K562 (cell line): ENCODE results near the gene CSTB. TPM values are rescaled to one million over a fixed set of nuclear protein-coding genes. Genes with fewer than 3 reads are reported as not detected.

Source experiments
- EP300 ChIP-seq: IDR thresholded peaks from 2 replicates; pipeline ENCODE4 v1.6.1; 2012; ENCODE audit warnings: low read length, improper control_type of control experiment
- EZH2 ChIP-seq: IDR thresholded peaks from 2 replicates; pipeline ENCODE4 v1.6.1; 2012; ENCODE audit warnings: low read depth, mild to moderate bottlenecking, inconsistent platforms, low read length, borderline replicate concordance
- KDM5B ChIP-seq: fragments of 200-600 bp; sonication (generic); IDR thresholded peaks from 2 replicates; pipeline ENCODE4 v1.6.1; 2012; ENCODE audit warnings: low read depth, mild to moderate bottlenecking, moderate library complexity, low read length, control low read depth, inconsistent platforms; ENCODE audit not compliant: insufficient replicate concordance
- NFE2 ChIP-seq: IDR thresholded peaks from 2 replicates; pipeline ENCODE4 v1.6.1; 2014; ENCODE audit warnings: antibody characterized with exemption, low read depth
- OTX1 ChIP-seq: fragments of 450-650 bp; formaldehyde crosslinking; IDR thresholded peaks from 2 replicates; pipeline ENCODE4 v1.4.0; 2022; ENCODE audit warnings: mild to moderate bottlenecking
- SAFB2 ChIP-seq: fragments of 200-400 bp; formaldehyde crosslinking; IDR thresholded peaks from 2 replicates; pipeline ENCODE4 v1.6.1; 2018; ENCODE audit warnings: borderline replicate concordance, low read length, low read depth, moderate library complexity; ENCODE audit not compliant: severe bottlenecking
- SMARCA4 ChIP-seq: fragments of 450-650 bp; IDR thresholded peaks from 2 replicates; pipeline ENCODE4 v1.6.1; 2016
- SP2 ChIP-seq: IDR thresholded peaks from 2 replicates; pipeline ENCODE4 v1.6.1; 2011; ENCODE audit warnings: mild to moderate bottlenecking, low read depth, low read length, moderate library complexity; ENCODE audit not compliant: poor library complexity, severe bottlenecking; ENCODE audit errors: extremely low read depth
- ZKSCAN1 ChIP-seq: fragments of 150-350 bp; IDR thresholded peaks from 2 replicates; pipeline ENCODE4 v1.6.1; 2016; ENCODE audit warnings: low read depth, low read length
- polyA plus RNA-seq, 8 experiments: library from polyadenylated mRNA; depleted of rRNA in 4 of 8; stranded (reverse) in 5 of 8; unstranded in 3 of 8; fragments of >200 nt; fragmentation: Nextera tagmentation in 2 of 8; fragmentation: Illumina TruSeq in 1 of 8; extraction: Ambion mirVana in 2 of 8; extraction: Trizol in 1 of 8; gene quantifications; 2 replicates each; pipeline versions ENCODE4 v1.2.1 to v1.2.3, GENCODE V29; 2011 to 2014; ENCODE audit warnings: inconsistent platforms in 1 of 8, missing spikeins in 1 of 8
- total RNA-seq, 7 experiments: library from RNA; depleted of rRNA in 6 of 7; stranded (reverse); fragments of >200 nt in 6 of 7; fragmentation: Illumina TruSeq in 2 of 7; extraction: Trizol in 2 of 7; gene quantifications; 2 replicates each; pipeline versions ENCODE4 v1.2.1 to v1.2.3, GENCODE V29; 2011 to 2021; ENCODE audit warnings: low replicate concordance in 1 of 7
- TF ChIP-seq, protein P1 (sequence below): sonication (generic); formaldehyde crosslinking; IDR thresholded peaks from 2 replicates; pipeline ENCODE4 v1.8.0; 2023; ENCODE audit warnings: missing genetic modification reagents, mild to moderate bottlenecking, borderline replicate concordance
- TF ChIP-seq, protein P2 (sequence below), 2 experiments: fragments of 450-650 bp; conservative IDR thresholded peaks; 2 replicates each; pipeline ENCODE4 v1.6.1; 2017; ENCODE audit warnings: mild to moderate bottlenecking in 2 of 2, moderate library complexity in 2 of 2
- TF ChIP-seq, protein P3 (sequence below), 2 experiments: fragments of 450-650 bp; formaldehyde crosslinking in 1 of 2; IDR thresholded peaks; 2 replicates each; pipeline versions ENCODE4 v1.4.0 to v1.6.1; 2014 to 2020; ENCODE audit warnings: mild to moderate bottlenecking in 2 of 2, borderline replicate concordance in 1 of 2, low read depth in 1 of 2

CSTB gene
- total and polyA plus RNA-seq, 9 of the 15 experiments (the other 6 are each of a cell fraction or from before 2014, with no cell fraction given): 12.4 to 65.0 (median 31.7) TPM

DNA sequence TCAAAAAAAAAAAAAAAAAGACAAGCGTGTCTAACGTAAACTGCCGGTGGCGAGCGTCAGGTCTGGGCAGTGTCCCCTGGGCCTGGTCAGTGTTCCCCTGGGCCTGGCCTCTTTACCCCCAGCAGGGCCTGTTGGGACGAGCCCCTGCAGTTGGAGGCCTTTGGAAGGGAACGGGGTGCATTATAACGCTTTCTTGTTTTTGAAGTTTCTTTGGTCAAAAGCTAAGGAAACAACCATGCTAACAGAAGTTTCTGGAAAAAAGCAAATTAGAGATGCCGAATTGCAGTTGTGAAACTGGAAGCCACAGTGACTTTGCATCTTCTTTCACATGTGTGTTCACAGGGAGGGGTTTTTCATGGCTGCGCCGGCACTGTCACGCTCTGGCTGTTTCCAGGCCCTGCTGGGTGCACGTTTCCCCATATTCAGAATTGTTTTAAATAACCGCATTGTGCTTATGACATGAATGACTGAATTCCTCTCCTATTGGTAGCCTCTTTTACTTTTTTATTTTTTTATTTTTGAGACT lies 29.2 kb upstream of the CSTB start (continued):
- TF ChIP-seq EZH2 (no peak), NFE2 (peak; percentile 89), SAFB2 (no peak), KDM5B (no peak), EP300 (no peak), ZKSCAN1 (no peak), SP2 (no peak), OTX1 (no peak), SMARCA4 (0 out of 2 replicates have a peak, but pooled peaks have one; percentile 17)
- TF ChIP-seq, protein P1, sequence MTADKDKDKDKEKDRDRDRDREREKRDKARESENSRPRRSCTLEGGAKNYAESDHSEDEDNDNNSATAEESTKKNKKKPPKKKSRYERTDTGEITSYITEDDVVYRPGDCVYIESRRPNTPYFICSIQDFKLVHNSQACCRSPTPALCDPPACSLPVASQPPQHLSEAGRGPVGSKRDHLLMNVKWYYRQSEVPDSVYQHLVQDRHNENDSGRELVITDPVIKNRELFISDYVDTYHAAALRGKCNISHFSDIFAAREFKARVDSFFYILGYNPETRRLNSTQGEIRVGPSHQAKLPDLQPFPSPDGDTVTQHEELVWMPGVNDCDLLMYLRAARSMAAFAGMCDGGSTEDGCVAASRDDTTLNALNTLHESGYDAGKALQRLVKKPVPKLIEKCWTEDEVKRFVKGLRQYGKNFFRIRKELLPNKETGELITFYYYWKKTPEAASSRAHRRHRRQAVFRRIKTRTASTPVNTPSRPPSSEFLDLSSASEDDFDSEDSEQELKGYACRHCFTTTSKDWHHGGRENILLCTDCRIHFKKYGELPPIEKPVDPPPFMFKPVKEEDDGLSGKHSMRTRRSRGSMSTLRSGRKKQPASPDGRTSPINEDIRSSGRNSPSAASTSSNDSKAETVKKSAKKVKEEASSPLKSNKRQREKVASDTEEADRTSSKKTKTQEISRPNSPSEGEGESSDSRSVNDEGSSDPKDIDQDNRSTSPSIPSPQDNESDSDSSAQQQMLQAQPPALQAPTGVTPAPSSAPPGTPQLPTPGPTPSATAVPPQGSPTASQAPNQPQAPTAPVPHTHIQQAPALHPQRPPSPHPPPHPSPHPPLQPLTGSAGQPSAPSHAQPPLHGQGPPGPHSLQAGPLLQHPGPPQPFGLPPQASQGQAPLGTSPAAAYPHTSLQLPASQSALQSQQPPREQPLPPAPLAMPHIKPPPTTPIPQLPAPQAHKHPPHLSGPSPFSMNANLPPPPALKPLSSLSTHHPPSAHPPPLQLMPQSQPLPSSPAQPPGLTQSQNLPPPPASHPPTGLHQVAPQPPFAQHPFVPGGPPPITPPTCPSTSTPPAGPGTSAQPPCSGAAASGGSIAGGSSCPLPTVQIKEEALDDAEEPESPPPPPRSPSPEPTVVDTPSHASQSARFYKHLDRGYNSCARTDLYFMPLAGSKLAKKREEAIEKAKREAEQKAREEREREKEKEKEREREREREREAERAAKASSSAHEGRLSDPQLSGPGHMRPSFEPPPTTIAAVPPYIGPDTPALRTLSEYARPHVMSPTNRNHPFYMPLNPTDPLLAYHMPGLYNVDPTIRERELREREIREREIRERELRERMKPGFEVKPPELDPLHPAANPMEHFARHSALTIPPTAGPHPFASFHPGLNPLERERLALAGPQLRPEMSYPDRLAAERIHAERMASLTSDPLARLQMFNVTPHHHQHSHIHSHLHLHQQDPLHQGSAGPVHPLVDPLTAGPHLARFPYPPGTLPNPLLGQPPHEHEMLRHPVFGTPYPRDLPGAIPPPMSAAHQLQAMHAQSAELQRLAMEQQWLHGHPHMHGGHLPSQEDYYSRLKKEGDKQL (CRISPR knock-in tag): no peak
- TF ChIP-seq, protein P2, sequence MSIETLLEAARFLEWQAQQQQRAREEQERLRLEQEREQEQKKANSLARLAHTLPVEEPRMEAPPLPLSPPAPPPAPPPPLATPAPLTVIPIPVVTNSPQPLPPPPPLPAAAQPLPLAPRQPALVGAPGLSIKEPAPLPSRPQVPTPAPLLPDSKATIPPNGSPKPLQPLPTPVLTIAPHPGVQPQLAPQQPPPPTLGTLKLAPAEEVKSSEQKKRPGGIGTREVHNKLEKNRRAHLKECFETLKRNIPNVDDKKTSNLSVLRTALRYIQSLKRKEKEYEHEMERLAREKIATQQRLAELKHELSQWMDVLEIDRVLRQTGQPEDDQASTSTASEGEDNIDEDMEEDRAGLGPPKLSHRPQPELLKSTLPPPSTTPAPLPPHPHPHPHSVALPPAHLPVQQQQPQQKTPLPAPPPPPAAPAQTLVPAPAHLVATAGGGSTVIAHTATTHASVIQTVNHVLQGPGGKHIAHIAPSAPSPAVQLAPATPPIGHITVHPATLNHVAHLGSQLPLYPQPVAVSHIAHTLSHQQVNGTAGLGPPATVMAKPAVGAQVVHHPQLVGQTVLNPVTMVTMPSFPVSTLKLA (conservative IDR thresholded peaks at IDR 0.05): peak in 1 of 2 experiments; percentile 41; a peak in 2 of 4 replicates
- TF ChIP-seq, protein P3, sequence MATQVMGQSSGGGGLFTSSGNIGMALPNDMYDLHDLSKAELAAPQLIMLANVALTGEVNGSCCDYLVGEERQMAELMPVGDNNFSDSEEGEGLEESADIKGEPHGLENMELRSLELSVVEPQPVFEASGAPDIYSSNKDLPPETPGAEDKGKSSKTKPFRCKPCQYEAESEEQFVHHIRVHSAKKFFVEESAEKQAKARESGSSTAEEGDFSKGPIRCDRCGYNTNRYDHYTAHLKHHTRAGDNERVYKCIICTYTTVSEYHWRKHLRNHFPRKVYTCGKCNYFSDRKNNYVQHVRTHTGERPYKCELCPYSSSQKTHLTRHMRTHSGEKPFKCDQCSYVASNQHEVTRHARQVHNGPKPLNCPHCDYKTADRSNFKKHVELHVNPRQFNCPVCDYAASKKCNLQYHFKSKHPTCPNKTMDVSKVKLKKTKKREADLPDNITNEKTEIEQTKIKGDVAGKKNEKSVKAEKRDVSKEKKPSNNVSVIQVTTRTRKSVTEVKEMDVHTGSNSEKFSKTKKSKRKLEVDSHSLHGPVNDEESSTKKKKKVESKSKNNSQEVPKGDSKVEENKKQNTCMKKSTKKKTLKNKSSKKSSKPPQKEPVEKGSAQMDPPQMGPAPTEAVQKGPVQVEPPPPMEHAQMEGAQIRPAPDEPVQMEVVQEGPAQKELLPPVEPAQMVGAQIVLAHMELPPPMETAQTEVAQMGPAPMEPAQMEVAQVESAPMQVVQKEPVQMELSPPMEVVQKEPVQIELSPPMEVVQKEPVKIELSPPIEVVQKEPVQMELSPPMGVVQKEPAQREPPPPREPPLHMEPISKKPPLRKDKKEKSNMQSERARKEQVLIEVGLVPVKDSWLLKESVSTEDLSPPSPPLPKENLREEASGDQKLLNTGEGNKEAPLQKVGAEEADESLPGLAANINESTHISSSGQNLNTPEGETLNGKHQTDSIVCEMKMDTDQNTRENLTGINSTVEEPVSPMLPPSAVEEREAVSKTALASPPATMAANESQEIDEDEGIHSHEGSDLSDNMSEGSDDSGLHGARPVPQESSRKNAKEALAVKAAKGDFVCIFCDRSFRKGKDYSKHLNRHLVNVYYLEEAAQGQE (IDR thresholded peaks at IDR 0.05; ENCODE audit: borderline replicate concordance): no peak
- TF ChIP-seq, protein P3 (CRISPR knock-in tag; IDR thresholded peaks at IDR 0.05; ENCODE audit: low read depth): no peak
